VCaP (cell line): ENCODE measurements around the gene AIP.
A peak's percentile ranks its signal among the peaks of the same experiment; 100 is the strongest.

Experiments used
- H3K27ac ChIP-seq: fragments of 450-650 bp; 2 replicates; pipeline ENCODE4 v1.5.1; 2017
- TF ChIP-seq, protein P1 (sequence below): fragments of 450-650 bp; conservative IDR thresholded peaks from 2 replicates; pipeline ENCODE4 v1.5.1; 2017; ENCODE audit warnings: mild to moderate bottlenecking, moderate library complexity

AIP gene

GRCh38 chr11:67463186-67463585 lies 19.6 kb upstream of the AIP start:
- TF ChIP-seq, protein P1, sequence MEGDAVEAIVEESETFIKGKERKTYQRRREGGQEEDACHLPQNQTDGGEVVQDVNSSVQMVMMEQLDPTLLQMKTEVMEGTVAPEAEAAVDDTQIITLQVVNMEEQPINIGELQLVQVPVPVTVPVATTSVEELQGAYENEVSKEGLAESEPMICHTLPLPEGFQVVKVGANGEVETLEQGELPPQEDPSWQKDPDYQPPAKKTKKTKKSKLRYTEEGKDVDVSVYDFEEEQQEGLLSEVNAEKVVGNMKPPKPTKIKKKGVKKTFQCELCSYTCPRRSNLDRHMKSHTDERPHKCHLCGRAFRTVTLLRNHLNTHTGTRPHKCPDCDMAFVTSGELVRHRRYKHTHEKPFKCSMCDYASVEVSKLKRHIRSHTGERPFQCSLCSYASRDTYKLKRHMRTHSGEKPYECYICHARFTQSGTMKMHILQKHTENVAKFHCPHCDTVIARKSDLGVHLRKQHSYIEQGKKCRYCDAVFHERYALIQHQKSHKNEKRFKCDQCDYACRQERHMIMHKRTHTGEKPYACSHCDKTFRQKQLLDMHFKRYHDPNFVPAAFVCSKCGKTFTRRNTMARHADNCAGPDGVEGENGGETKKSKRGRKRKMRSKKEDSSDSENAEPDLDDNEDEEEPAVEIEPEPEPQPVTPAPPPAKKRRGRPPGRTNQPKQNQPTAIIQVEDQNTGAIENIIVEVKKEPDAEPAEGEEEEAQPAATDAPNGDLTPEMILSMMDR: no peak
- H3K27ac ChIP-seq: no peak overlapping the region; the same call in 1 of the 2 replicates

DNA sequence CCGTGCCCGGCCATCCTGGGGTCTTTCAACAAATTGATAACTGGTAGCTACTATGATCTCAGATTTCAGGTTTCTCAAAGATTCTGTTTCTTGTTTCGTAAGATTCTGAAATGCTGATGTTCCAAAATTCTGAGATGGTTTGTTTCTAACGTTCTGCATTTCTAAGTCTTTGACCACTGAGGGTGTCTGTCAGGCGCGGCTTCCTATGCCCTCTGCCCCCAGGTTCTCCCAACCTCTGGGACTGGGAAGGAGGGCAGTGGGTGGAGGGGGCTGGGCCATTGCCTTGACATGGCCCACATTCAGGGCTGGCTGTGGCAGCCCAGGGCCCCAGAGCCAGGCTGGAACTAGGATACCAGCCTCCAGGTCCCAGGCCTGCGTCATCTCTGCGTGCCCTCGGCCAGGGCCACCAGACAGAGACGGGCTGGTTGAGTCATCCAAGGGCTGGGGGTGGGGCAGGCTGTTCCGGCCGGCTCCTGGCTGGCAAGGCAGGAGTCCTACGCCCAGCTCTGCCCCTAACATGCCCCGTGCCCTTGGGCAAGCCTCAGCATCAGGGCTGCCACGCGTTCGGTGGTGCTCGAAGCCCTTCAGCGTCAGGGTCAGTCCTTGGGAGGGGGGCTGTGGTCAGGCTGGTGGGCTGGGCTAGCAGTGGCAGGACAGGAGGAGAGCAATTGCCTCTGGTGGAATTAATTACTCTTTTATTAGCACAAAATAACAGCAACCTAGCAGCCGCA lies 19.0 kb upstream of the AIP start:
- H3K27ac ChIP-seq: peak overlapping the region; percentile 98

DNA sequence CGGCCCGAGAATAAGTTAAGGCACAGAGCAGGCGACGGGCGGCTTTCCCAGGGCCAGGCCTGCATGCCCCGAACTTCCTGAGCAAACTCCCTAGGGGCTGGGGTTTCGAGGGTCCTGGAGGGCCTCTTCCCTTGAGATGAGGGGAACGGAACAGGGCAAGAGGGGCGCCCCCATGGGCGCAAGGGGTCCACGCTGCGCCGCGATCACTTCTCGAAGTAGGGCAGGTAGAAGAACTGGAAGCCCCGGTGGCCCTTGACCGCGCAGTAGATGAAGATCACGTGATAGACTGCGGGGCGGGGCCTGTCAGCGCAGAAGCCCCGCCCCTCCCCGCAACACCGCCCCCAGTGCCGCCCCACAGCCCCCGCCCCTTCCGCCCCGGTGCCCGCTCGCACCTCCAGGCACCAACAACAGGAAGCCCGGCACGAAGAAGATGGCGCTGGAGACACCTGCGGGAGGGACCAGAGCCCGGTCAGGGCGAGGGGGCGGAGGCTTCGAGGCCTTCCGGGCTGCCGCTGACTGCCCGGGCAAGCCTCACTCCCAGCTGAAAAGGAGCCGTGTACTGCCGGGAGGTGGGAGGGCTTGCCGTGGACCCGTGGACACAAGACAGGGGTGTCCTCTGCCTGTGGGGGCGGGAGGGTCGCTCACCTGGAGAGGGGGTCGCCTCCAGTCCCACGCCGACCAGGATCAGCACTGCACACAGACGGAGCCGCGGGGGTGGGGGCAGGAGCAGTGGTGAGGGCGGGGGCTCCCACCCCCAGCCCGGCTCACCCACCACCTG lies 18.2 kb upstream of the AIP start:
- H3K27ac ChIP-seq: peak overlapping the region; percentile 98
- TF ChIP-seq, protein P1: peak; percentile 12; the same call in 1 of the 2 replicates

More for the DNA sequence above, 19.0 kb upstream of the AIP start:
- TF ChIP-seq, protein P1: no peak

DNA sequence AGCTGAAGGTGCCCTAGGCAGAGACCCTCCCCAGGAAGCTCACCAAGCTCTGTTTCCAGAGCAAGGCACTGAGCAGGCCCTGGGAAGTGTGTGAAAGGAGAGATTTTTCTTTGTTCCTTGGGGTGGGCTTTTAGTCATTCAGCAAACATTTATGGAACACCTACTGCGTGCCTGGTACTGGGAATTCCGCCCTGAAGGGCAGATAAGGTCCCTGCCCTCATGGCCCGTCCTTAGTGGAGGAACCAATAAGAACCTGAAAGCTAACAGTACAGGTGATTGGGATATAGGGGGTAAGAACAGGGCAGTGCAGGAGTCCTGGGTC lies 17.7 kb upstream of the AIP start:
- TF ChIP-seq, protein P1: no peak
- H3K27ac ChIP-seq: peak overlapping the region; percentile 98

GRCh38 chr11:67465530-67465929 lies 17.3 kb upstream of the AIP start:
- H3K27ac ChIP-seq: peak overlapping the region; percentile 98

- peak overlapping the region; percentile 98 for H3K27ac ChIP-seq
- TF ChIP-seq, protein P1: no peak
These were observed 16.5 kb upstream of the AIP start for GRCh38 chr11:67466367-67466766.

DNA sequence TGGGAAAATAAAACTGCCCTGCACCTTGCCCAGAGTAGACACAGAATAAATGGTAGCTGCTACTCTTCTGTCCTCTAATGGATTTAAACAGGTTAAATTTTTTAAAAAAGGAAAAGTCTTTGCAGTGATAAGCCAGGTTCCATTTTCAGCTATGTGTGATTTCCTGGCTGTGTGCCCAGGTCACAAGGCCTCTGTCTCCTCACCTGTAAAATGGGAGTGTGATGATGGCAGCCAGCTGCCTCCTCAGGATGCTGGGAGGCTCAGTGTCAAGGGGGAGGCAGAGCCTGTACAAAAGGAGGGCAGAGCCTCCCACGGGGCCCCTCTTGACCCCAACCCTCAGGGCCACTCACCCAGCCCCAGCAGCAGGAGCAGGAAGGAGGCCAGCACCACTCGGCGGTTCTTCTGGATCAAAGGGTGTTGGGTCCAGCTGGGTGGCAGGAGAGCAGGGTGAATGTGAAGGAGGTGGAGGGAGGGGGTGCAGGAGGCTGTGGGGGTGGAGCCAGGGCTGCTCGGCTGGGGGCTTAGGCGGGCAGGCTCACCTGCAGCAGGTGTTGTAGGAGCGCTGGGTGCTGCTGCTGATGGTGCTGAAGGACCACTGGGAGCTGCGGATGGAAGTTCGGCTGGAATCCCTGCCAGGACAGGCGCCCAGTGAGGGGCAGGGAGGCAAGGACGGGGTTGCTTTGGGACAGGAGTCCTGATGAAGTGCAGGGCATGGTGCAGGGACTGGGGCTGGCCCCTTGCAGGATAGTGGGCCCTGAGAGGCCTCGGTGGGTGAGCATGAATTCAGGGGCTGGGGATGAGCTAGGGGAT lies 15.7 kb upstream of the AIP start:
- H3K27ac ChIP-seq: peak overlapping the region; percentile 98
- TF ChIP-seq, protein P1: no peak
